Measurements from ENCODE around the gene KDM4C.

- no peak for TF ChIP-seq CTCF (conservative IDR thresholded peaks at IDR 0.05; ENCODE audit: low read length)
- TF ChIP-seq EZH2phosphoT487 (IDR thresholded peaks at IDR 0.05; ENCODE audit: borderline replicate concordance, low read depth, low read length) = no peak
Measured at GRCh38 chr9:6929441-6930215, 171.9 kb downstream of the KDM4C start.
